ENCODE results near the gene TRIP10. TPM values are rescaled to one million over a fixed set of nuclear protein-coding genes. Genes with fewer than 3 reads are reported as not detected.

Gene TRIP10
- total and polyA plus RNA-seq, 2 of the 8 experiments (the other 6 are each of a cell fraction or from before 2014, with no cell fraction given): 27.8 to 69.5 TPM

DNA sequence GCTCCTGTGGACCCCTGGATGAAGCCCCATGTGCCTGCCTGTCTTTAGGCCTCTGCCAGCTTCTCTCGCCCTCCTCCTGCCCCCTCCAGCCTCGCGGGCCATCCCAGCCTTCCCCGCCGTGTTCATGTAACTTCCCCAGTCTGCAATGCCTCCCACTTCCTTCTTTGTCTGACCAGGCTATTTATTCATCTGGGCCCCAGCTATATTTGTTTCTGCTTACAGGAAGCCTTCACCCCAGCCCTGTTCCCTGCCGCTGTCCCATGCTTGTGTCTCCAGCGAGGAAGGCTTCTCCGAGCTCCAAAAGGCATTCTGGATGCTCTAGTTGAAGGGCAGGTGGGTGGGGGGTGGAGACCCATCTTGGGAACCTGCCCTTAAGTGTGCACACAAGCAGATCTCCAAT lies 11.1 kb upstream of the TRIP10 start (continued):
- no peak for TF ChIP-seq NANOG (IDR thresholded peaks at IDR 0.05; ENCODE audit: insufficient read depth, low read depth, low read length, poor library complexity, severe bottlenecking)
- no peak for TF ChIP-seq EP300 (IDR thresholded peaks at IDR 0.05; ENCODE audit: borderline replicate concordance in 1 of 2, low read depth in 2 of 2, low read length in 2 of 2)
- TF ChIP-seq, protein P1, sequence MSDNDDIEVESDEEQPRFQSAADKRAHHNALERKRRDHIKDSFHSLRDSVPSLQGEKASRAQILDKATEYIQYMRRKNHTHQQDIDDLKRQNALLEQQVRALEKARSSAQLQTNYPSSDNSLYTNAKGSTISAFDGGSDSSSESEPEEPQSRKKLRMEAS (IDR thresholded peaks at IDR 0.05): no peak
- no peak for TF ChIP-seq TAF1 (IDR thresholded peaks at IDR 0.05; ENCODE audit: low read depth, low read length)
- TF ChIP-seq HDAC2 (IDR thresholded peaks at IDR 0.05; ENCODE audit: borderline replicate concordance in 1 of 2, low read depth in 2 of 2, low read length in 2 of 2): no peak
- TF ChIP-seq ZNF274 (IDR thresholded peaks at IDR 0.05; ENCODE audit: borderline replicate concordance, extremely low read depth, low read length): no peak
- no peak for TF ChIP-seq CHD2 (IDR thresholded peaks at IDR 0.05; ENCODE audit: low read length)
- no peak for TF ChIP-seq MAFK (IDR thresholded peaks at IDR 0.05; ENCODE audit: low read depth, low read length)
- TF ChIP-seq, protein P2, sequence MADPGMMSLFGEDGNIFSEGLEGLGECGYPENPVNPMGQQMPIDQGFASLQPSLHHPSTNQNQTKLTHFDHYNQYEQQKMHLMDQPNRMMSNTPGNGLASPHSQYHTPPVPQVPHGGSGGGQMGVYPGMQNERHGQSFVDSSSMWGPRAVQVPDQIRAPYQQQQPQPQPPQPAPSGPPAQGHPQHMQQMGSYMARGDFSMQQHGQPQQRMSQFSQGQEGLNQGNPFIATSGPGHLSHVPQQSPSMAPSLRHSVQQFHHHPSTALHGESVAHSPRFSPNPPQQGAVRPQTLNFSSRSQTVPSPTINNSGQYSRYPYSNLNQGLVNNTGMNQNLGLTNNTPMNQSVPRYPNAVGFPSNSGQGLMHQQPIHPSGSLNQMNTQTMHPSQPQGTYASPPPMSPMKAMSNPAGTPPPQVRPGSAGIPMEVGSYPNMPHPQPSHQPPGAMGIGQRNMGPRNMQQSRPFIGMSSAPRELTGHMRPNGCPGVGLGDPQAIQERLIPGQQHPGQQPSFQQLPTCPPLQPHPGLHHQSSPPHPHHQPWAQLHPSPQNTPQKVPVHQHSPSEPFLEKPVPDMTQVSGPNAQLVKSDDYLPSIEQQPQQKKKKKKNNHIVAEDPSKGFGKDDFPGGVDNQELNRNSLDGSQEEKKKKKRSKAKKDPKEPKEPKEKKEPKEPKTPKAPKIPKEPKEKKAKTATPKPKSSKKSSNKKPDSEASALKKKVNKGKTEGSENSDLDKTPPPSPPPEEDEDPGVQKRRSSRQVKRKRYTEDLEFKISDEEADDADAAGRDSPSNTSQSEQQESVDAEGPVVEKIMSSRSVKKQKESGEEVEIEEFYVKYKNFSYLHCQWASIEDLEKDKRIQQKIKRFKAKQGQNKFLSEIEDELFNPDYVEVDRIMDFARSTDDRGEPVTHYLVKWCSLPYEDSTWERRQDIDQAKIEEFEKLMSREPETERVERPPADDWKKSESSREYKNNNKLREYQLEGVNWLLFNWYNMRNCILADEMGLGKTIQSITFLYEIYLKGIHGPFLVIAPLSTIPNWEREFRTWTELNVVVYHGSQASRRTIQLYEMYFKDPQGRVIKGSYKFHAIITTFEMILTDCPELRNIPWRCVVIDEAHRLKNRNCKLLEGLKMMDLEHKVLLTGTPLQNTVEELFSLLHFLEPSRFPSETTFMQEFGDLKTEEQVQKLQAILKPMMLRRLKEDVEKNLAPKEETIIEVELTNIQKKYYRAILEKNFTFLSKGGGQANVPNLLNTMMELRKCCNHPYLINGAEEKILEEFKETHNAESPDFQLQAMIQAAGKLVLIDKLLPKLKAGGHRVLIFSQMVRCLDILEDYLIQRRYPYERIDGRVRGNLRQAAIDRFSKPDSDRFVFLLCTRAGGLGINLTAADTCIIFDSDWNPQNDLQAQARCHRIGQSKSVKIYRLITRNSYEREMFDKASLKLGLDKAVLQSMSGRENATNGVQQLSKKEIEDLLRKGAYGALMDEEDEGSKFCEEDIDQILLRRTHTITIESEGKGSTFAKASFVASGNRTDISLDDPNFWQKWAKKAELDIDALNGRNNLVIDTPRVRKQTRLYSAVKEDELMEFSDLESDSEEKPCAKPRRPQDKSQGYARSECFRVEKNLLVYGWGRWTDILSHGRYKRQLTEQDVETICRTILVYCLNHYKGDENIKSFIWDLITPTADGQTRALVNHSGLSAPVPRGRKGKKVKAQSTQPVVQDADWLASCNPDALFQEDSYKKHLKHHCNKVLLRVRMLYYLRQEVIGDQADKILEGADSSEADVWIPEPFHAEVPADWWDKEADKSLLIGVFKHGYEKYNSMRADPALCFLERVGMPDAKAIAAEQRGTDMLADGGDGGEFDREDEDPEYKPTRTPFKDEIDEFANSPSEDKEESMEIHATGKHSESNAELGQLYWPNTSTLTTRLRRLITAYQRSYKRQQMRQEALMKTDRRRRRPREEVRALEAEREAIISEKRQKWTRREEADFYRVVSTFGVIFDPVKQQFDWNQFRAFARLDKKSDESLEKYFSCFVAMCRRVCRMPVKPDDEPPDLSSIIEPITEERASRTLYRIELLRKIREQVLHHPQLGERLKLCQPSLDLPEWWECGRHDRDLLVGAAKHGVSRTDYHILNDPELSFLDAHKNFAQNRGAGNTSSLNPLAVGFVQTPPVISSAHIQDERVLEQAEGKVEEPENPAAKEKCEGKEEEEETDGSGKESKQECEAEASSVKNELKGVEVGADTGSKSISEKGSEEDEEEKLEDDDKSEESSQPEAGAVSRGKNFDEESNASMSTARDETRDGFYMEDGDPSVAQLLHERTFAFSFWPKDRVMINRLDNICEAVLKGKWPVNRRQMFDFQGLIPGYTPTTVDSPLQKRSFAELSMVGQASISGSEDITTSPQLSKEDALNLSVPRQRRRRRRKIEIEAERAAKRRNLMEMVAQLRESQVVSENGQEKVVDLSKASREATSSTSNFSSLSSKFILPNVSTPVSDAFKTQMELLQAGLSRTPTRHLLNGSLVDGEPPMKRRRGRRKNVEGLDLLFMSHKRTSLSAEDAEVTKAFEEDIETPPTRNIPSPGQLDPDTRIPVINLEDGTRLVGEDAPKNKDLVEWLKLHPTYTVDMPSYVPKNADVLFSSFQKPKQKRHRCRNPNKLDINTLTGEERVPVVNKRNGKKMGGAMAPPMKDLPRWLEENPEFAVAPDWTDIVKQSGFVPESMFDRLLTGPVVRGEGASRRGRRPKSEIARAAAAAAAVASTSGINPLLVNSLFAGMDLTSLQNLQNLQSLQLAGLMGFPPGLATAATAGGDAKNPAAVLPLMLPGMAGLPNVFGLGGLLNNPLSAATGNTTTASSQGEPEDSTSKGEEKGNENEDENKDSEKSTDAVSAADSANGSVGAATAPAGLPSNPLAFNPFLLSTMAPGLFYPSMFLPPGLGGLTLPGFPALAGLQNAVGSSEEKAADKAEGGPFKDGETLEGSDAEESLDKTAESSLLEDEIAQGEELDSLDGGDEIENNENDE (IDR thresholded peaks at IDR 0.05; ENCODE audit: insufficient replicate concordance, low read length): no peak
- TF ChIP-seq BCL11A (IDR thresholded peaks at IDR 0.05; ENCODE audit: low read depth in 2 of 2, low read length in 2 of 2): no peak
